Endothelial cell of umbilical vein (primary cell): ENCODE measurements around the gene CDH23. TPM values are rescaled to one million over a fixed set of nuclear protein-coding genes. Genes with fewer than 3 reads are reported as not detected.

Experiments used
- BruUV-seq: library from RNA; stranded (reverse); fragments of 400-500 nt; replicated peaks from 2 replicates; lab custom pipeline; 2021; lab: Mats Ljungman, UMichigan
- CTCF ChIA-PET: fragments of 300-600, 350-600 bp; sonication (Branson Sonifier 250); formaldehyde crosslinking; loops from one replicate; lab custom pipeline; 2021; ENCODE audit warnings: antibody characterized with exemption, inconsistent platforms; lab: Charles Lee
- POLR2A ChIA-PET: fragments of 300-600, 350-600 bp; sonication (Branson Sonifier 250); formaldehyde crosslinking; loops from one replicate; lab custom pipeline; 2021; ENCODE audit warnings: antibody characterized with exemption, inconsistent platforms; lab: Charles Lee
- DNase-seq: peaks from one replicate; pipeline ENCODE4 v3.0.0-alpha.2; 2011; ENCODE audit warnings: low read depth, low spot score
- FAIRE-seq: peaks from 2 replicates; lab custom pipeline; 2011; peaks lifted over from hg19 to GRCh38; lab: Jason Lieb, UNC
- H2AFZ ChIP-seq: 2 replicates; pipeline ENCODE4 v1.6.0; 2012; ENCODE audit warnings: low read depth, low read length, control low read depth, inconsistent platforms
- H3K27ac ChIP-seq: 2 replicates; pipeline ENCODE4 v1.5.1; 2011; ENCODE audit warnings: low read depth, mild to moderate bottlenecking, control low read depth, low read length, moderate library complexity; ENCODE audit not compliant: insufficient read depth
- H3K27me3 ChIP-seq, 2 experiments: 2 replicates each; pipeline versions ENCODE4 v1.6.0 to v1.6.1; 2011; ENCODE audit warnings: low read length in 2 of 2, mixed read lengths in 1 of 2; ENCODE audit not compliant: control insufficient read depth in 2 of 2, insufficient read depth in 2 of 2
- H3K36me3 ChIP-seq, 2 experiments: 2 replicates in 1 of 2; 3 replicates in 1 of 2; pipeline ENCODE4 v1.5.1; 2011; ENCODE audit warnings: low read length in 2 of 2, mild to moderate bottlenecking in 1 of 2, moderate library complexity in 1 of 2; ENCODE audit not compliant: control insufficient read depth in 2 of 2, insufficient read depth in 2 of 2; ENCODE audit errors: extremely low read depth in 1 of 2
- H3K4me1 ChIP-seq: 3 replicates; pipeline ENCODE4 v1.5.1; 2011; ENCODE audit warnings: mild to moderate bottlenecking, low read length; ENCODE audit not compliant: control insufficient read depth, insufficient read depth; ENCODE audit errors: extremely low read depth
- H3K4me2 ChIP-seq: 2 replicates; pipeline ENCODE4 v1.6.1; 2011; ENCODE audit warnings: low read length, control low read depth, mixed read lengths; ENCODE audit not compliant: insufficient read depth
- H3K4me3 ChIP-seq, 3 experiments: fragments of 200-600 bp in 1 of 3; sonication (generic), shearing (Covaris generic) in 1 of 3; replicated peaks in 1 of 3; 2 replicates each; pipeline ENCODE4 v1.5.1; 2011 to 2016; ENCODE audit warnings: control low read depth in 3 of 3, low read length in 3 of 3, mild to moderate bottlenecking in 2 of 3, inconsistent platforms in 1 of 3, low read depth in 1 of 3, moderate library complexity in 1 of 3; ENCODE audit not compliant: insufficient read depth in 1 of 3
- H3K79me2 ChIP-seq: 2 replicates; pipeline ENCODE4 v1.6.0; 2012; ENCODE audit warnings: low read length, inconsistent platforms; ENCODE audit not compliant: control insufficient read depth, insufficient read depth
- H3K9ac ChIP-seq: replicated peaks from 2 replicates; pipeline ENCODE3; 2011; ENCODE audit warnings: low read length, control low read depth; ENCODE audit not compliant: insufficient read depth; ENCODE audit errors: extremely low read depth
- H3K9me1 ChIP-seq: replicated peaks from 3 replicates; pipeline ENCODE4 v1.6.0; 2011; ENCODE audit warnings: mild to moderate bottlenecking, low read length; ENCODE audit not compliant: control insufficient read depth, insufficient read depth; ENCODE audit errors: extremely low read depth
- H3K9me3 ChIP-seq: replicated peaks from 2 replicates; pipeline ENCODE4 v1.5.1; 2012; ENCODE audit warnings: low read length, inconsistent platforms; ENCODE audit not compliant: control insufficient read depth, insufficient read depth
- H4K20me1 ChIP-seq: replicated peaks from 2 replicates; pipeline ENCODE3; 2011; ENCODE audit warnings: mild to moderate bottlenecking, low read length; ENCODE audit not compliant: control insufficient read depth, insufficient read depth; ENCODE audit errors: extremely low read depth
- EZH2 ChIP-seq: IDR thresholded peaks from 2 replicates; pipeline ENCODE4 v1.6.1; 2012; ENCODE audit warnings: borderline replicate concordance, low read depth, mild to moderate bottlenecking, moderate library complexity, low read length, inconsistent platforms; ENCODE audit not compliant: severe bottlenecking
- FOS ChIP-seq: IDR thresholded peaks from 2 replicates; pipeline ENCODE4 v1.6.1; 2011; ENCODE audit warnings: mild to moderate bottlenecking, low read length, moderate library complexity, borderline replicate concordance; ENCODE audit not compliant: insufficient read depth
- GATA2 ChIP-seq: IDR thresholded peaks from 2 replicates; pipeline ENCODE4 v1.7.0; 2011; ENCODE audit warnings: low read depth, mild to moderate bottlenecking, moderate library complexity, mixed read lengths, low read length; ENCODE audit not compliant: insufficient read length, insufficient read depth
- MAX ChIP-seq: IDR thresholded peaks from 2 replicates; pipeline ENCODE4 v1.6.1; 2011; ENCODE audit not compliant: insufficient read depth, insufficient read length
- MYC ChIP-seq: IDR thresholded peaks from one replicate; pipeline ENCODE4 v1.6.1; 2011; ENCODE audit warnings: mild to moderate bottlenecking, low read depth, low read length
- POLR2A ChIP-seq: IDR thresholded peaks from 2 replicates; pipeline ENCODE4 v1.6.1; 2012; ENCODE audit warnings: low read depth, mild to moderate bottlenecking, control low read depth, low read length
- POLR2AphosphoS5 ChIP-seq: IDR thresholded peaks from 2 replicates; pipeline ENCODE4 v1.6.1; 2012; ENCODE audit warnings: low read depth, mild to moderate bottlenecking, control low read depth, low read length, moderate library complexity; ENCODE audit not compliant: insufficient read depth
- dilution Hi-C: fragments of 300-500 bp; cut with MboI; formaldehyde crosslinking; loops from one replicate; pipeline ENCODE4 v1.15.0; 2019; ENCODE audit warnings: low sequenced_read_pairs; ENCODE audit not compliant: extremely low pct_ligation_motif_present
- intact Hi-C: fragments of 100-400 bp; cut with micrococcal nuclease; formaldehyde crosslinking; loops from one replicate; pipeline ENCODE4 v1.10.0; 2022
- polyA plus RNA-seq, 4 experiments: library from polyadenylated mRNA; depleted of rRNA in 3 of 4; stranded (reverse) in 3 of 4; unstranded in 1 of 4; fragments of >200 nt; gene quantifications; 2 replicates each; pipeline versions ENCODE4 v1.2.1 to v1.2.3, GENCODE V29; 2011 to 2012; ENCODE audit warnings: missing spikeins in 1 of 4
- total RNA-seq: library from RNA; stranded (reverse); gene quantifications from 2 replicates; pipeline ENCODE4 v1.2.3, GENCODE V29; 2021

CDH23 gene
- total and polyA plus RNA-seq, 2 donors (not counting 3 experiments of a cell fraction or from before 2014, with no cell fraction given) = not detected

GRCh38 chr10:71797533-71798307 lies 401.0 kb downstream of the CDH23 start:
- peaks cover 6% of the 10 kb centered on the region for H3K4me1 ChIP-seq
- H3K79me2 ChIP-seq = no peaks in the 10 kb centered on the region
- no peaks in the 10 kb centered on the region for H3K9me1 ChIP-seq
- peak; percentile 65 for DNase-seq
- H4K20me1 ChIP-seq = no peaks in the 10 kb centered on the region
- CTCF ChIA-PET = interaction anchor here (0.6 kb wide), 1 partner anchor 8 kb away, joined by 3 read pairs; no protein-coding TSS in a partner anchor
- no peaks in the 10 kb centered on the region for H3K36me3 ChIP-seq
- H3K4me2 ChIP-seq = no peak overlapping the region
- no TSS peak for BruUV-seq
- intact Hi-C loops = no loop called here
- dilution Hi-C loops = no loop called here
- H2AFZ ChIP-seq = no peak overlapping the region
- H3K4me3 ChIP-seq = no peak overlapping the region
- H3K9ac ChIP-seq = no peak overlapping the region
- POLR2A ChIA-PET = no interaction called here
- no peaks in the 10 kb centered on the region for H3K27me3 ChIP-seq
- no peak overlapping the region for H3K27ac ChIP-seq
- no peak for FAIRE-seq
- peak; percentile 93 for TF ChIP-seq GATA2
- no peak for TF ChIP-seq POLR2A
- peak; percentile 68 for TF ChIP-seq FOS
- peak; percentile 37 for TF ChIP-seq POLR2AphosphoS5
- H3K9me3 ChIP-seq = no peaks in the 10 kb centered on the region

GRCh38 chr10:71798308-71798624 lies 401.5 kb downstream of the CDH23 start:
- peaks cover 6% of the 10 kb centered on the region for H3K4me1 ChIP-seq
- intact Hi-C loops (no loop called here), dilution Hi-C loops (no loop called here)
- H3K27ac ChIP-seq = no peak overlapping the region
- H3K9ac ChIP-seq = no peak overlapping the region
- no peaks in the 10 kb centered on the region for H3K9me3 ChIP-seq
- H3K4me3 ChIP-seq = no peak overlapping the region
- no peak overlapping the region for H2AFZ ChIP-seq
- DNase-seq = no peak
- ChIA-PET POLR2A (no interaction called here), CTCF (no interaction called here)
- no TSS peak for BruUV-seq
- H3K9me1 ChIP-seq = no peaks in the 10 kb centered on the region
- H3K4me2 ChIP-seq = no peak overlapping the region
- no peaks in the 10 kb centered on the region for H3K79me2 ChIP-seq
- FAIRE-seq = no peak
- TF ChIP-seq MYC (no peak), EZH2 (no peak), MAX (no peak)
- H3K27me3 ChIP-seq = no peaks in the 10 kb centered on the region
- H3K36me3 ChIP-seq = no peaks in the 10 kb centered on the region
- no peaks in the 10 kb centered on the region for H4K20me1 ChIP-seq
